ENCODE results near the gene ACSL1. TPM values are rescaled to one million over a fixed set of nuclear protein-coding genes. Genes with fewer than 3 reads are reported as not detected.
"Not testable (repeated sequence)": the region's sequence is repeated elsewhere in the genome, so short reads cannot be mapped to it uniquely, and the experiment has no call there.

ACSL1 gene
- polyA plus RNA-seq, 2 donors, result 41.9 to 46.5 TPM

DNA sequence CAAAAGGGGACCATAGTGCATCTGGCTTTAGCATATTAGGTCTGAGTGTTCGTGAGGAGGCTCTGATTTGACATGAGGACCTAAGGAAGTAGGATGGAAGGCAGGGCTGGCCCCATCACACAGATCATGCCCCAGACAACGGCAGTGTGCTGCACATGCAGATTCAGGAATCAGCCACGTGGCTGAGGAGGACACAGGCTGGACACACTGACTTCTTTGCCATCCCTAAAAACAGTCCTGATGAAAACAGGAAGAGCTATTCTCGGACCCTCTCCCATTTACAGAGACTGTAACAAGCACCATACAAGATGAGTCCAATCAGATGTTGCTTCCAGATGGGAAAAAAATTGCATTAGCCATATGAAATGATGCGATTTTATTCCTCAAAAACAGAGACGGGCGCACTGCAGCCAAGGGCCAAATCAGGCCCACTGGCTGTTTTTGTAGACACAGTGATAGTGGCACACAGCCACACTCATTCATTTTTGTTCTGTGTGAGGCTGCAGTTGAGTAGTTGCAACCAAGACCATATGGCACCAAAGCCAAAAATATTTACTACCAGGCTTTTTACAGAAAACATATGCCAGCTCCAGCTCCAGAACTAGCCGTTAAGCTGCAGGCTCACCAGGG is 41.0 kb downstream of the ACSL1 start:
- peaks cover 5 to 22% of the 10 kb centered on the region in 2 donors for H3K36me3 ChIP-seq (ENCODE audit: control insufficient read depth in 2 of 2, insufficient read depth in 2 of 2, low read length in 1 of 2)
- no peak overlapping the region for H3K27ac ChIP-seq (ENCODE audit: low read depth in 2 of 2, low read length in 1 of 2)
- no peaks in the 10 kb centered on the region for H3K27me3 ChIP-seq (ENCODE audit: control insufficient read depth in 1 of 2, insufficient read depth in 2 of 2, low read length in 2 of 2)
- no peaks in the 10 kb centered on the region for H3K9me3 ChIP-seq (ENCODE audit: control insufficient read depth in 2 of 2, insufficient read depth in 1 of 2, low read depth in 1 of 2, low read length in 1 of 2)
- H3K4me3 ChIP-seq (ENCODE audit: low read depth in 1 of 2, low read length in 2 of 2), result no peak overlapping the region
- WGBS, 2 donors, result 88 to 89% methylated on average over 8 of the region's 8 CpGs
- H3K4me1 ChIP-seq (ENCODE audit: control insufficient read depth in 2 of 2, insufficient read depth in 2 of 2, low read length in 1 of 2), result no peaks in the 10 kb centered on the region

DNA sequence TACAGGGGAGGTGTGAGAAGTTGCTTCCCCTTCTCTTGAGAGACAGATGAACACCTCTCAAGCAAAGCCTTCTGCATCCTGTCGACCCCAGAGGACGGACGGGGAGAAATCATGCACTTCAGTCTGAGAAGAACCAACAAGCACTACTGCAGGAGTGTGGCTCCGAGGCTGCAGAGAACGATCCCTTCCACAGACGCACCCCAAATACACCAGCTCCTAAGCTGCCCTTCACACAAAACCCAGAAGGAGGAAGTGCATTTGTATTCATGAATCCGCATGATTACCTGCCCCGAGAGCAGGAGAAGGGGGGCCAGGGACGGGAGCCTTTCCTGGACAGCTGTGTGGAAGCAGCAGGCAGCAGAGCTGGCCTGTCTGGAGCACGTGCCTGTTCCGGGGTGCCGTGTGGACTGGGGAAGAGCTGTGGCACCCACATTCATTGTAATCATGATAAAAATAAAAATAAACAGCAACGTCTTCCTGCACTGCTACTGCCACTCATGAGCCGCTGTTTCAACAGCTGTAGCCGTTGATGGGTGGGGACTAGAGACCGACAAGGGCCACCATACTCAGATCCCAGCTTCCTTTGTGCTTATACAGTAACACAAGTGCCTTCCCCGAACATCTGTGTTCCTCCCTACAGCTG is 42.9 kb downstream of the ACSL1 start:
- Histone ChIP-seq H3K4me1 (ENCODE audit: control insufficient read depth in 2 of 2, insufficient read depth in 2 of 2, low read length in 1 of 2) (no peaks in the 10 kb centered on the region), H3K27me3 (ENCODE audit: control insufficient read depth in 1 of 2, insufficient read depth in 2 of 2, low read length in 2 of 2) (no peaks in the 10 kb centered on the region), H3K36me3 (ENCODE audit: control insufficient read depth in 2 of 2, insufficient read depth in 2 of 2, low read length in 1 of 2) (peaks cover 7 to 18% of the 10 kb centered on the region in 2 donors), H3K27ac (ENCODE audit: low read depth in 2 of 2, low read length in 1 of 2) (no peak overlapping the region), H3K4me3 (ENCODE audit: low read depth in 1 of 2, low read length in 2 of 2) (no peak overlapping the region), H3K9me3 (ENCODE audit: control insufficient read depth in 2 of 2, insufficient read depth in 1 of 2, low read depth in 1 of 2, low read length in 1 of 2) (no peaks in the 10 kb centered on the region)
- 70 to 72% methylated on average over 17 of the region's 17 CpGs for WGBS, 2 donors

- WGBS, 2 donors, result 92 to 98% methylated on average over 4 of the region's 4 CpGs
- H3K27me3 ChIP-seq (ENCODE audit: control insufficient read depth in 1 of 2, insufficient read depth in 2 of 2, low read length in 2 of 2); H3K9me3 ChIP-seq (ENCODE audit: control insufficient read depth in 2 of 2, insufficient read depth in 1 of 2, low read depth in 1 of 2, low read length in 1 of 2); H3K4me1 ChIP-seq (ENCODE audit: control insufficient read depth in 2 of 2, insufficient read depth in 2 of 2, low read length in 1 of 2); H3K27ac ChIP-seq (ENCODE audit: low read depth in 2 of 2, low read length in 1 of 2); H3K4me3 ChIP-seq (ENCODE audit: low read depth in 1 of 2, low read length in 2 of 2): not testable (repeated sequence)
- peaks cover 5 to 11% of the 10 kb centered on the region in 2 donors for H3K36me3 ChIP-seq (ENCODE audit: control insufficient read depth in 2 of 2, insufficient read depth in 2 of 2, low read length in 1 of 2)
Measured at GRCh38 chr4:184779160-184779559, 46.6 kb downstream of the ACSL1 start.

- Histone ChIP-seq H3K4me3 (ENCODE audit: low read depth in 1 of 2, low read length in 2 of 2) (no peak overlapping the region), H3K27me3 (ENCODE audit: control insufficient read depth in 1 of 2, insufficient read depth in 2 of 2, low read length in 2 of 2) (no peaks in the 10 kb centered on the region), H3K9me3 (ENCODE audit: control insufficient read depth in 2 of 2, insufficient read depth in 1 of 2, low read depth in 1 of 2, low read length in 1 of 2) (no peaks in the 10 kb centered on the region), H3K36me3 (ENCODE audit: control insufficient read depth in 2 of 2, insufficient read depth in 2 of 2, low read length in 1 of 2) (peaks cover 2 to 11% of the 10 kb centered on the region in 2 donors), H3K27ac (ENCODE audit: low read depth in 2 of 2, low read length in 1 of 2) (no peak overlapping the region), H3K4me1 (ENCODE audit: control insufficient read depth in 2 of 2, insufficient read depth in 2 of 2, low read length in 1 of 2) (peaks cover 0 to 3% of the 10 kb centered on the region in 2 donors)
- 81% methylated on average over 8 of the region's 8 CpGs for WGBS, 2 donors
Measured at GRCh38 chr4:184778325-184778724, 47.4 kb downstream of the ACSL1 start.

GRCh38 chr4:184776821-184777220 is 48.9 kb downstream of the ACSL1 start:
- WGBS, 2 donors, result 83 to 86% methylated on average over 5 of the region's 5 CpGs
- H3K9me3 ChIP-seq (ENCODE audit: control insufficient read depth in 2 of 2, insufficient read depth in 1 of 2, low read depth in 1 of 2, low read length in 1 of 2), result no peaks in the 10 kb centered on the region
- peaks cover 0 to 3% of the 10 kb centered on the region in 2 donors for H3K4me1 ChIP-seq (ENCODE audit: control insufficient read depth in 2 of 2, insufficient read depth in 2 of 2, low read length in 1 of 2)
- peaks cover 2 to 3% of the 10 kb centered on the region in 2 donors for H3K36me3 ChIP-seq (ENCODE audit: control insufficient read depth in 2 of 2, insufficient read depth in 2 of 2, low read length in 1 of 2)
- no peak overlapping the region for H3K27ac ChIP-seq (ENCODE audit: low read depth in 2 of 2, low read length in 1 of 2)
- H3K27me3 ChIP-seq (ENCODE audit: control insufficient read depth in 1 of 2, insufficient read depth in 2 of 2, low read length in 2 of 2), result no peaks in the 10 kb centered on the region
- H3K4me3 ChIP-seq (ENCODE audit: low read depth in 1 of 2, low read length in 2 of 2), result no peak overlapping the region

DNA sequence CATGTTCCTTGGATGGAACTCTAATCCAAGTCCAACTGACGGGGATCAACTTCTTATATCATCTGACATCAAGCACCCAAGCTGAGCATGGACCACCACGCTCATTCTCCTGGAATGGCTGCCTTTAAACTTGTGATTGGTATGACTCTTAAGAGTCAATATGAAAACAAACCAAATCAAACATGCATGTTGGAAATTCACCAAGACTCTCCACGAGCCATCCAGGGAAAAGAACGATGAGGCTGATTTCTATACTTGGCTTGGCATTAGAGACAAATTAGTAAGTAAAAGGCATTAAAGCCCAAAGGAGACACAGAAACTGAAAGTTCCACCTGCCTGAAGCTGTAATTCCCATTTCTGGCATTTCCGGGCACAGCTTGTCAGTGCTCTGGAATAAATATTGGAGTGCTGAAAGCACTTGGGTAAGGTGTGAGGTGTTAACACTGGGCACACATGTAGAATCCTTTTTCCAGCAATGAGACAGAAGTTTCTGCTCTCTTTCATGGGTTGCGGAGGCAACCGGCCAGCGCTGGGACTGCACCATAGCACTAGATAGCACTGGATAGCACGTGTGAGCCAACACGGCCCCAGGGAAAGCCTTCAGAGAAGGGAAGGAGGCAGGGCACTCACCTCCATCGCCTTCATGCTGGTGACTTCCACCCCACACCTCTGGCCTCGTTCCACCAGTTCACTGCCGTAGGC is 49.8 kb downstream of the ACSL1 start:
- Histone ChIP-seq H3K27ac (ENCODE audit: low read depth in 2 of 2, low read length in 1 of 2) (no peak overlapping the region), H3K4me3 (ENCODE audit: low read depth in 1 of 2, low read length in 2 of 2) (no peak overlapping the region), H3K36me3 (ENCODE audit: control insufficient read depth in 2 of 2, insufficient read depth in 2 of 2, low read length in 1 of 2) (peaks cover 2 to 3% of the 10 kb centered on the region in 2 donors), H3K27me3 (ENCODE audit: control insufficient read depth in 1 of 2, insufficient read depth in 2 of 2, low read length in 2 of 2) (no peaks in the 10 kb centered on the region), H3K4me1 (ENCODE audit: control insufficient read depth in 2 of 2, insufficient read depth in 2 of 2, low read length in 1 of 2) (peaks cover 0 to 3% of the 10 kb centered on the region in 2 donors), H3K9me3 (ENCODE audit: control insufficient read depth in 2 of 2, insufficient read depth in 1 of 2, low read depth in 1 of 2, low read length in 1 of 2) (no peaks in the 10 kb centered on the region)
- 59 to 63% methylated on average over 13 of the region's 13 CpGs for WGBS, 2 donors

DNA sequence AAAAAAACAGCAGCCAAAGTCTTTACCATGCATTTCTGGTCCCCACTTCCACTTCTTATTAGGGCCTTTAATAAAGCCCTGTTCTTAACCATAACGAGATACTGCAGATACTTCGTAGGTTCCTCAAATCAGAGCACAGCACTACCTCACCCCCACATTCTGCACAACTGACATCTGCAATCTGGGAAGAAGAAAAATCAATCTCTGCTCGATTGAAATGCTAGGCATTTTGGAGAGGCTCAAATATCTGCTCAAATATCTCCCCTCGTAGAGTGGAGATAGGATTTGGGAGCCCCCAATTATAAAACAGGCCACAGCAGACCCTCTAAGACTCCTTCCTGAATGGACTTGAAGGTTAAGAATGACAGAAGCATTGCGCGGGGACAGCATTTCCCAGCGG is 51.6 kb downstream of the ACSL1 start:
- no peak overlapping the region for H3K27ac ChIP-seq (ENCODE audit: low read depth in 2 of 2, low read length in 1 of 2)
- whole genome bisulfite sequencing, 2 donors, result 93 to 95% methylated on average over 7 of the region's 7 CpGs
- no peak overlapping the region for H3K4me3 ChIP-seq (ENCODE audit: low read depth in 1 of 2, low read length in 2 of 2)
- H3K4me1 ChIP-seq (ENCODE audit: control insufficient read depth in 2 of 2, insufficient read depth in 2 of 2, low read length in 1 of 2), result peaks cover 0 to 3% of the 10 kb centered on the region in 2 donors
- H3K27me3 ChIP-seq (ENCODE audit: control insufficient read depth in 1 of 2, insufficient read depth in 2 of 2, low read length in 2 of 2), result no peaks in the 10 kb centered on the region
- H3K9me3 ChIP-seq (ENCODE audit: control insufficient read depth in 2 of 2, insufficient read depth in 1 of 2, low read depth in 1 of 2, low read length in 1 of 2), result no peaks in the 10 kb centered on the region
- peaks cover 2 to 6% of the 10 kb centered on the region in 2 donors for H3K36me3 ChIP-seq (ENCODE audit: control insufficient read depth in 2 of 2, insufficient read depth in 2 of 2, low read length in 1 of 2)

GRCh38 chr4:184771416-184771815 is 54.4 kb downstream of the ACSL1 start:
- H3K27ac ChIP-seq (ENCODE audit: low read depth in 2 of 2, low read length in 1 of 2), result no peak overlapping the region
- peaks cover 8 to 17% of the 10 kb centered on the region in 2 donors for H3K36me3 ChIP-seq (ENCODE audit: control insufficient read depth in 2 of 2, insufficient read depth in 2 of 2, low read length in 1 of 2)
- 80 to 93% methylated on average over 1 of the region's 1 CpG for WGBS, 2 donors
- H3K9me3 ChIP-seq (ENCODE audit: control insufficient read depth in 2 of 2, insufficient read depth in 1 of 2, low read depth in 1 of 2, low read length in 1 of 2), result no peaks in the 10 kb centered on the region
- no peak overlapping the region for H3K4me3 ChIP-seq (ENCODE audit: low read depth in 1 of 2, low read length in 2 of 2)
- H3K27me3 ChIP-seq (ENCODE audit: control insufficient read depth in 1 of 2, insufficient read depth in 2 of 2, low read length in 2 of 2), result no peaks in the 10 kb centered on the region
- H3K4me1 ChIP-seq (ENCODE audit: control insufficient read depth in 2 of 2, insufficient read depth in 2 of 2, low read length in 1 of 2), result peaks cover 0 to 3% of the 10 kb centered on the region in 2 donors

DNA sequence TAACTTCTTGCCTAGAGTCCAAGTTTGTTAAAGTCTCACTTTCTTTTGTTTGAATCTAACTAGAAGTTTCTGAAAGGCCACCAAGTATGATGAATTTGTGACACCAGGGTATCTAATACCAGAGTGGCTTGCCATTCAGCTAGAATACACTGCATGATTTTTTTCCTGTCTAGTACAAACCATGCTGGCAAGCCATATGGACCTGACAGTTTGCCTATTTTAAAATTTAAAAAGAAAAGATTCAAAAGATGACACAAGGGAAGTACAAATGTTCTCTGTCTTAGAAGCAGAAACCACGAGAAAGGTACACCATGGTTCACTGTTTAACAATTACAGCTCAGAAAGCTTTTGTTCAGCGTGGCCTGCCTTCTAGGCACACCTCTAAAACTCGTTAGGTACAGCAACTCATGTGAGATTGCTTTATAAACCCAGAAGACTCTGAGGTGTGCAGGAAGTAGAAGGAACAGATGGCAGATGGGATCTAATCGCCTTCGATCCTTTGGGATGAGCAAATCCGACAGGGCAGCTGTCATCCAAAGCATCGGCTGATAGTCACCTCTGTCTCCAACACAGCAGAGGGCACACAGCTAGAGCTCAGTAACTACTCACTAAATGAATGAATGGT is 56.5 kb downstream of the ACSL1 start:
- Histone ChIP-seq H3K27ac (ENCODE audit: low read depth in 2 of 2, low read length in 1 of 2) (no peak overlapping the region), H3K9me3 (ENCODE audit: control insufficient read depth in 2 of 2, insufficient read depth in 1 of 2, low read depth in 1 of 2, low read length in 1 of 2) (no peaks in the 10 kb centered on the region), H3K27me3 (ENCODE audit: control insufficient read depth in 1 of 2, insufficient read depth in 2 of 2, low read length in 2 of 2) (no peaks in the 10 kb centered on the region), H3K4me1 (ENCODE audit: control insufficient read depth in 2 of 2, insufficient read depth in 2 of 2, low read length in 1 of 2) (no peaks in the 10 kb centered on the region), H3K36me3 (ENCODE audit: control insufficient read depth in 2 of 2, insufficient read depth in 2 of 2, low read length in 1 of 2) (peaks cover 14 to 23% of the 10 kb centered on the region in 2 donors), H3K4me3 (ENCODE audit: low read depth in 1 of 2, low read length in 2 of 2) (no peak overlapping the region)
- WGBS, 2 donors, result 89 to 91% methylated on average over 7 of the region's 7 CpGs

Data from esophagus (tissue), 2 donors.